HTR-8/SVneo (cell line): Measurements from ENCODE around the gene MGME1.

Source experiments
- DNase-seq: peaks from one replicate; pipeline ENCODE4 v3.0.0; 2011; ENCODE audit warnings: low spot score, mixed read lengths; ENCODE audit not compliant: insufficient read length
- FAIRE-seq: peaks from 2 replicates; lab custom pipeline; 2011; peaks lifted over from hg19 to GRCh38; lab: Jason Lieb, UNC

Gene MGME1

DNA sequence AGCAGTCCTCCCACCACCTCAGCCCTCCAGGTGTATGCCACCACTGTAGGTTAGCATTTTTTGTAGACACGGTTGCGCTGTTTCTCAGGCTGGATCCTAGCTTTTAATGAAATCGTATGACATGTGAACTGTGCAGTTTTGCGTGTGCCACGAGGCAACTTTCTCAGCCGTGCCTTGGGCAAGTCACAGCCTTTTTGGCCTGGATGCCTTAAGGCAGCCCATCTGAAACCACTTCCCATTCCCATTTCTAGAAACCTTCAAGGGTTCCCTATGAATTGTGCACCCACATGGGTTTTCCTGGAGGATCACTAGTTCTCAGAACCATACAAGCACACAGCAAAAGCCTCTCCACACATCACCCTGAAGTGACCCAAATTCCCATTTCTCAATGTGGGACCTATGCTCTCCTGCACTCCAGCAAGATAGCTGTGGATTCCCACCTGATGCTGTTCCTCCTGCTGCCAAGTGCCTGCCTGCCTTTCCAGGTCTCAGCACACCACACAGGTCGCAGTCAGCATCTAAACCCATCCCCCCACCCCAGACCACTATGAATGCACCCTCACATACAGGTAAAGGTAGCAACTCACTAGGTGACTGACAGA, 29.1 kb upstream of the MGME1 start:
- DNase-seq (no peak), FAIRE-seq (no peak)

DNA sequence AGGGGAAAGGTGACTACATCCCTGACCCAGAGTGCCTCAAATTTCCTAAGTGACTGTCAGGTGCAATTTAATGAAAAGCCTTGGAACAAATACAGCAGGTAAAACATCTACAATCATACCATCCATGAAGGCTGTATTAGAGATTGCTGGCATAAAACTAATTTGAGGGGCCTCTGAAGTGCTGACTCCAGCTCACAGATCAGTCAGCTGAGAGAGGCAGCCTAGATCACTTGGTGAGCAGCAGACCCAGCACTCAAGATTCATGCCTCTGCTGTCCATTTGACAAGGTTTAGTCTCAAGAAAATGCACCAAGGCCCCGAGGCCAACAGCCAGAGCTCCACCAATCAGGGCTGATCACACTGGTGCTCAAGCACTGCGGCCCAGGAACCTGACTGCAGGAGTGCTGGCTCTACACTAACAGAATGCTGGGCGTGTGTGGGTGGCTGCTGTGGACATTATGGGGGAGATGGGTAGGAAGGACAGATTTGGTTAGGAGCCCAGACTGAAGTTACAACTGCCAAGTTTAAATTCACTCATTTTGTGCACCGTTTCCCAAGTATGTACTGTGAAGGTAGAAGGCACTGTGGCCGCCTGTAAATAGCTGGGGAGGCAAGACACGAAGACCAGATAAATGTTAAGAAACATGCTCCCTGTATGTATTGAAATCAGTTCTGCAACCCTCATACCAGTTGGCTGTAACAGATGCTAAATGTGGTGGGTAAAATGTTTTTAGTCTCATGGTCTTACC, 28.4 kb upstream of the MGME1 start:
- FAIRE-seq (no peak), DNase-seq (no peak)

DNA sequence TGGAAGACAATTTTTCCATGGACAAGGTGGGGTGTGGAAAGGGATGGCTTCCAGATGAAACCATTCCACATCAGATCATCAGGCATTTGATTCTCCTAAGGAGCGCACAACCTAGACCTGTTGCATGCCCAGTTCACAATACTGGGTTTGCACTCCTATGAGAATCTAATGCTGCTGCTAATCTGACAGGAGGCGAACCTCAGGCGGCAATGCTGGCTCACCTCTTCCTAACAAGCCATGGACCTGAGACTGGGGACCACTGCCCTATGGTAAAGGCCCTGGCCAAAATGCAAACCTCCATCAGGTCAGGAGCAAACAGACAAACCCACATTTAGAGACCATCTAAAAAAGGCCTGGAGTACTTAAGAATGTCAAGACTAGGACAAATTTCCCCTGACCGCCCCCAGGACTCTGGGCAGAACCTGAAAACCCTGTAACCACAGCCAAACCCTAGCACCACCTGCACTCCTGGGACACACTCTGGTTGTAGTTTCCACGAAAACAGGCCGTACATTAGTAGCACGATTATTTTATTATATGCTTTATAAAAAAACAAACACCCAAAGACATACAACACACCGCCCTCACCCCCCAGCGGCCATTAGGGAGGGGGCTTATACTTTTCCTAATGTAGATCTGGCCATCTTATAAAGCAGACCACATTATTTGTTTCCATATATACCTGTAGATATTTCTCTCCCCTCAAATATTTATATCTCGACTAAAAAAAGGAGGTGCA, 27.6 kb upstream of the MGME1 start:
- DNase-seq (no peak), FAIRE-seq (no peak)

DNA sequence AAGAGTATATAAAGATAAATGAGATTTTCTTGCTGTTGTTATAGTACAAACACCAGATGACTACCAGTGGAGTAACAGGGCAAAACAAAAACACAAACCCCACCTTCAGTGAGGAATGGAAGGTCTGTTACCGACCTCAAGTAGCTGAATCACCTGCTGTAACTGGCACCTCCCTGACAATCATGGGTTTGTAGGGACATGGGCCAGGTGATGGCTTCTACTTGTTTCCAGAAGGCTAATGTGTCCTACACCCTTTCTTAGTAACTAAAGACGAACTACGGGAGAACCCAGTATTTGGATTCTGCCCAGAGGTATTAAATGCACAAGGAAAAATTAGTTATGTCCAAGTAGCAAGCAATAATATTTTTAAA, 27.0 kb upstream of the MGME1 start:
- FAIRE-seq (no peak), DNase-seq (no peak)

DNA sequence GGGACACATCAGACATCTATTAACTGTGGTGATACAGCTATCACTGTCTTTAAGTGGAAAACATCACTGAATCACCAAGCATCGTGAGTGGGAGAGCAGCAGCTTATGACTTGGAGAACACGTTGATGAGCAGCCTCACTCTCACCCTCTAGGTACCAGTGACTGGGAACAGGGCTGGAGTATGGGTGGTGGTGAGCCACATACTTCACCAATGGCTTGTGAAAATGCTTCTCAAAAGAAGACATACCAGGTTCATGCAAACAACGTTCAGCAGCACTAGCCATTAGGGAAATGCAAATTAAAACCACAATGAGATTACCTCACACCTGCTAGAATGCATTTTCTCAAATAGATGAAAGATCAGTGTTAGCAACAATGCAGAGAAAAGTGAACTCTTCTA, 25.5 kb upstream of the MGME1 start:
- DNase-seq (no peak), FAIRE-seq (no peak)

DNA sequence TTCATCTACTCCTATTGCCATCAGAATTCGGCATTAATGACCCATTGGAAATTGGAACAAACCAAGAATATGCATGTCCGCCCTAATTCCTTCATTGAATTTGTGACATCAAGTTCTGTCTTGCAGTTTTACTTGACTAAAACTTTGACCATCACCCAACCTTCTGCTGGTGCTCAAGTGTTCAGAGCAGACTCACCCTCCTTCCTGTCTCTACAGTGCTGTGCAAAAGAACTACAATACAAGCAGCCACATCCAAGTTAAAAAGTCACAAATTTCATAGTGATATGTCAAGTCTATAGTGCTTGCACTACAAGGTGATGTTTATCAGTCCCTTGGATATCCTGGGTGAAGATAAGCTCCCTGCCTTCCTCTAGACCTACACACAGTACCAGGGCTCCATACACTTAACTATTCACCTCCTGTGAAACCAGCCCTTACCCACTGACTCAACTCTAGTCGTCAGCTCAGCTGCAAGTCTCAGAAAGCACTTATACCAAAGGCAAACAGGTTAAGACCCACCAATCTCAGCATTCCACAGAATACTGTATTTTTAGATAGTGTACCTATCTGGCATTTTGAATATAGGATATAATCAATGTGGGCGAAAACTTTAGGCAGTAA, 23.9 kb upstream of the MGME1 start:
- FAIRE-seq (no peak), DNase-seq (no peak)

DNA sequence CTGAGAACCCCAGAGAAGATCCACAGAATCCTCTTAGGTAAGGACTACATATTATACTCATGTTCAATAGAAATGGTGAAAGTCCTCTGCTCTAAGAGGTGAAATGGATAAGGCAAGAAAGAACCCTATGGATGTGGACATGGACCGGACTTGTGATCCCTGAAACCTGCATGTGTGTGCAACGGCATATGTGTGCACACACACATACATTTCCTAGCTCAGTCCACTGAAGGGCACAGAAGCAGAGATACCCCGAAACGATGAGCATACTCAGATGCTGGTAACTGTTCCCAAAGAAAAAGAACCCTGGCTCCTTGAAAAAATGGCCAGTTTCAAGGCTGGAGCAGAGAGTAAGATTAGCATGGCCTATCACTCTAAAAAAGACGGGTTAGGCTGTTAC, 22.8 kb upstream of the MGME1 start:
- DNase-seq (no peak), FAIRE-seq (no peak)

DNA sequence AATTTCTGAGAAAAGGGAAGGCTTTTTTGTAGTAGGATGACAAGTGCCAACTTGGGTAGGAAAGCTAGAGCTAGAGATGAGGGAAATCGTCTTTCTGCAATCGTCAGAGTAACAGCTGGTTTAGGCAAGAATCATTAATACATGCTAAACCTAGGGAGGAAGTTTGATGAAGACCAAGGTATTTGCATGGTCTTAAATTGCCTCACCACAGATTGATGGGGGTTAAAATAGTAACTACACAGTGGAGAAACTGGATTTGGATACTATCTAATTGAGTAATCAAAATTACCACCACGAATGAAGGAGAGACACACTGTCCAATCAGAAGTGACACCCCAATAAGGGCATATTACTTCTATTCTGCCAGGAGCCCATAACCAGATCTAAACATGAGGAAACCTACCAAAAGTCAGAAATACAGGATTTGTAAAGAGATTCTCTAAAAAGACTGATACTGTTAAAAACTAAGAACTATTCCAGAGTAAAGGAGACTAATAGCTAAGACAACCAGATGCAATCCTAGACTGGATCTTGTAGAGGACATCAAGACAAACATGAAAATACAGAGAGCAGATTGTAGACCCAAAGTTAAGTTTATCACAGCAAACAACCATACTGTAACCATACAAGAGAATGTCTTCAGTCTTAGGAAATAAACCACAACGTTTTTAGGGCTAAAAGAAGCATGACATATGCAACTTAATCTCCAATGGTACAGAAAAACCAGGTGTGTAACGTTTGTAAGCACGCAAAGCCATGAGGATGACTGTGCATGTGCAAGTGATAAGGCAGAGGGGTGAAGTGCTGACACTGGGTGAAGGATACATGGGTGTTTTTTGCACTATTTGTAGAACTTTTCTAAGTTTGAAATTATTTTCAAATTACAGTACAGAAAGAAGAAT, 22.0 kb upstream of the MGME1 start:
- no peak for FAIRE-seq
- no peak for DNase-seq

DNA sequence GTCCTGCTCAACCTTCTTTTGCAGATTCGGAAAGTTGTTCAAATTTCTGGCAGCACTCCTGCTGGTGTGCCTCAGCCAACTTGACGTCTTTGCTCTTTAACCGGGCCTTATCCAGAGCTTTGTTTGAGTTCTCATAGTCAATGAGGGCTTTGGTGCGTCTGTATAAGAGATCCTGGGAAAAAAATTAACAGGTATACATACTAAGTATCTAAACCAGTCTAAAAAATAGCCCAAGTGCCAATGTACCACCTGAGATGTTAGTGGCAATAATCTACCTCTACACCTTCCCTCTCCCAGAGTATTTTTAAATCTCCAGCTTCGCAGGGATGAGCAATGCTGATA, 21.4 kb upstream of the MGME1 start:
- FAIRE-seq = no peak
- no peak for DNase-seq

DNA sequence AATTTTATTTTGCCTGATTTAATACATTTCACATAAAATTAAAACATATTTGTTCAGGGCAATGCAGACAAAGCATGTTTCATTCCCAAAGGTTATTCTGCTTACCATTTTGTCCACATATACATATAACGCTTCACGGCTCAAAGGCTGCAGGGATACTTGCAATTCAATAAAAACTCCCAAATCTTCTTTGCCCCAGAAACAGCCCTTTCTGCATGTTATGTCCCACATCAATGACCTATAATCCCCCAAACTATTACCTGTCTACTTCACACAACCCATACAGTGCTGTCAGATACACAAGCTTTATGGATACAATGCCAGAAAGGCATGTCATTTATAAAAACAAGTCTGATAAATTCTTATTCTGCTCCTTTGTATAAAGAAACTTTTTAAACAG, 20.4 kb upstream of the MGME1 start:
- FAIRE-seq (no peak), DNase-seq (no peak)

DNA sequence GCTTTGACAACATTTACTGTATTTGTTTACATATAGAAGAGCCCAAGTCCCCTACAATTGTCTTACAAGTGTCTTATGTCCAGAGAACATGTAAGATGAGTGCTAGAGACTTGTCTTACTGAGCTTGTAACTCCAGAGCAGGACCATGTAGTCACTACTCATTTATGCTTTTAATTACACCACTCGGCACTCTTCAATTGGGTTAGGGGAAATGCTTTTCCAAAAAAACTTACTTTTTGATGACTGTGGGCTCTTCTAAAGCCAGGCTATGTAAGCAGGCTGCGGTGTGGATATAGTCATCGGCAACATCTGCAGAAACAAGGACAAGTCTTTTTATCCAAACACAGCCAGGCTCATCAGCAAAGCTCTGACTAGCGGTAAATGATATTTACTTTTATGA, 18.9 kb upstream of the MGME1 start:
- DNase-seq (no peak), FAIRE-seq (no peak)

DNA sequence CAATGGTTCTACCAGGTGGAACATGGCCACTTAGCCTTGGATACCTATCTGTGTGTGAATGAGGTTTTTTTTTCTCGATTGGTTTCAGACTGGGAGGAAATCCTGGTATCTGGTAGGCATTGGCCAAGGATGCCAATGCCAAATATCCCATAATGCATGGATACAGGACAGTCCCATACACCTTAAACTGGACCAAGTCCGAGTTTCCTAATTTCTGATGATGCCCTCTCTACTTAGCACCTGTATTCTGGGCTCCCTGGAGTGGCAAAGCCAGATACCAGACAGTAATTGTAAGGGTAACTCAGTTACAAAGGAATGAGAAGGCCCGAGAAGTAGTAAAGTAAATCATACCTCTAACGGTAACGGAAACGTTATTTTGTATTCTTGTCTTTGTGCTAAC, 18.1 kb upstream of the MGME1 start:
- no peak for FAIRE-seq
- no peak for DNase-seq

DNA sequence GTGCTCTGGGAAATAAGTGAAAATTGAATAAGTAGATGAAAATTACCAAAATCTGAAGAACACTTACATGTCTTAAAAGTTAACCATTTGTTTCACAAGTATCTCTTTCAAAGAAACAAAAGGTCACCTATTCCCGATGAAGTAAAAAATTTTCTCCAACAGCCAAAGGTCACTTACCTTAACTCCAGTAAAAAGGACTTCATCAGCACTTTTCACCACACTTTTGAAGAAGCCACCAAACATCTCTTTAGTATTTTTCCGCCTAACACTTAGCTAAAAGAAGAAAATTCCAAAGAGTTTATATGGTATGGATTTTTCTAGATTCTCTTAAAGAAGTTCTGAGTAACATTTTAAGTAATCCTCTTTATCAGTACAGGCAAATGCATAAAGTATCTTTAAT, 17.5 kb upstream of the MGME1 start:
- DNase-seq (no peak), FAIRE-seq (no peak)

DNA sequence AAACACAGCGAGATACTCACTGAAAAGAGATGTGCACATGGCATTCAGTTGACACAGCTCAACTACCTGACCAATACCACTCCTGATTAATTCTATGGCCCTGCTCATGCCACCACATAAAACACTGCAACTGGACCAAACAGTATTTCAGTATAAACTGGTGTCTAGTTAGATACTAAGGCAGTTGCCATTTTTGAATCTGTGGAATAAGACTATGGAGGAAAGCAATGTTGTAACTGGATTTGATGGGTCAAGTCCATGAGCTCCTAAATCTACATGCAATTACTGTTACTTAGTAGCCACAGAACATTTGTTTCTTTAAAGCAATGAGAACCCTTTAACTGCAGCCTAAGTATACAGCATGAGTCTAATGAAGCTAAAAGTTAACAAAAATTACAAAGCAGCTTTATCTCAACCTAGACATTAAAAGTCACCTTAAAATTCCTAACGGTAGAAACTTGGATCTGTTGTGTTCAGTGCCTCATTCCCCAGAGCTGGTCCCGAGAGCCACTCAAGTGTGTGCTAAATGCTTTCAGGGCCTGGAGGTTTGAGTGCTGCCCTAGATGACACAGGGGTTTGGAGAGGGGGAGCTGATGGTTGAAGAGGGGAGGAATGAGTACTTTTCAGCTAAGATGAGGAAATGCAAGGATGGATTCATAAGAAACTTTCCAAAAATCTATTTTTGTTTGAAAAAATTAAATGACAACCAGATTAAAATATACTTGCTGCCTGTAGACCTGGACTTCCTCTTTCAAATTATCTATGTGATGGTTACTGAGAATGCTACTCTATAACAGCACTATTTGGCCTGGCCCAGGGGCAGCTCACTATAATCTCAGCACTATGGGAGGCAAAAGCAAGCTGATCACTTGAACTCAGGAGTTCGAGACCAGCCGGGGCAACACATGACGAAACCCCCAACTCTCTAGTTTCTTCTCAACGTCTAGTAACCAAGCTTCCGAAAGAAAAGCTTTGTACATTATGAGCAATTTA, 15.8 kb upstream of the MGME1 start:
- FAIRE-seq = no peak
- no peak for DNase-seq

DNA sequence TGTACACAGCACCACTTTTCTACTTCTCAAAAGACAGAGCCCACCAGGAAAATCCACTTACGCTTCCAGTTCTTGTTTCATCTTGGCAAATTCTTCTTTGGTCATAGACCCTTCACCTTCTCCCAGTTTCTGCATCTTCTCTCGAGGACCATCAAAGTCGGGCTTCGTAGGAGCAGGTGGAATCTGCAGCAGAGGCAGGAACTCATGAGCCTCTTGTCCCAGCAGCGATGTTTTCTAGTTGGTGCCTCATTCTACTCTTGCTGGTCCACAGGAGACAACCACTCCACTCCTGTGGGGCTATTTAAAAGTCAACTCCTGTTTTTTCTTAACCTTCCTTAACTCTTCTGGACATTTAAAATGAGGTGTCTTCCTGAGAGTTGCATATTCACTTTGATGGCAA, 14.9 kb upstream of the MGME1 start:
- no peak for FAIRE-seq
- DNase-seq = no peak

DNA sequence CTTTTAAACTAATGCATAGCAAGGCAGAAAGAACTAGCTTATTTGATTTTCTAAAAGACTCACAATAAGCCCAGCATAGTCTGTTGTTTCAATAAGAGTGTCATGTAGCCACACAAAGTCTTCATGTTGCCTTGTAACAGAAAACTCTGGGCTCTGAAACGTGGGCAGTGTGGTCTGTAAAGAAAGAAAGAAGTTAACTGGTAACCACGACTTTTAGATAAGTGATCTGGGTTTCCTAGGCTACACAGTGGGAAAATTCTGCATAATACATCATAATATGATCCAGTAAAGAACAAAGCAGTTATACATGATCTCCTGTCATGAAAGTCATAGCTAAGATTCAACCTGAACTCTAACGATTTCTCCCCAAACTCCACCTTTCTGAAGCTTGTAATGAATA, 13.5 kb upstream of the MGME1 start:
- FAIRE-seq = no peak

DNA sequence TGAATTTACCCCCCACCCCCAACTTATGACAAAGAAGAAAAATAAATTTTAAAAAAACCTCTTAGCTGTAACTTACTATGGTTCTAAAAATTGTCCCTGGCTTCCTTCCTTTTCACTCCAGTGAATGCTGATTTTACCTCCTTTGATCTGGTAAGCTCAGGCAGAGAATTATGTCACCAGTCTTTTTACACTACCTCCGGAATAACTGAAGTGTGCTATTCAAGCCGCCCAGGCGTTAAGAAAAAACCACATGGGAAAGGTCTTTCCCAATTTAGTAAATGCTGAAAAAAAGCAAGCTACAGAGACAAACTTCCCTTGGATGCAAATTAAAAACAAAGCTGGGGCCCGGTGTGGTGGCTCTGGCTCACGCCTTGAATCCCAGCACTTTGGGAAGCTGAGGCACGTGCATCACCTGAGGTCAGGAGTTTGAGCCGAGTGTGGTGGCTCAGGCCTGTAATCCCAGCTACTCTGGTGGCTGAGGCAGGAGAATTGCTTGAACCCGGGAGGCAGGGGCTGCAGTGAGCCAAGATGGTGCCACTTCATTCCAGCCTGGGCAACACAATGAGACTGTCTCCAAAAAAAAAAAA, 12.6 kb upstream of the MGME1 start:
- FAIRE-seq = no peak
- DNase-seq = no peak

More for the DNA sequence above, 13.5 kb upstream of the MGME1 start:
- DNase-seq = no peak

DNA sequence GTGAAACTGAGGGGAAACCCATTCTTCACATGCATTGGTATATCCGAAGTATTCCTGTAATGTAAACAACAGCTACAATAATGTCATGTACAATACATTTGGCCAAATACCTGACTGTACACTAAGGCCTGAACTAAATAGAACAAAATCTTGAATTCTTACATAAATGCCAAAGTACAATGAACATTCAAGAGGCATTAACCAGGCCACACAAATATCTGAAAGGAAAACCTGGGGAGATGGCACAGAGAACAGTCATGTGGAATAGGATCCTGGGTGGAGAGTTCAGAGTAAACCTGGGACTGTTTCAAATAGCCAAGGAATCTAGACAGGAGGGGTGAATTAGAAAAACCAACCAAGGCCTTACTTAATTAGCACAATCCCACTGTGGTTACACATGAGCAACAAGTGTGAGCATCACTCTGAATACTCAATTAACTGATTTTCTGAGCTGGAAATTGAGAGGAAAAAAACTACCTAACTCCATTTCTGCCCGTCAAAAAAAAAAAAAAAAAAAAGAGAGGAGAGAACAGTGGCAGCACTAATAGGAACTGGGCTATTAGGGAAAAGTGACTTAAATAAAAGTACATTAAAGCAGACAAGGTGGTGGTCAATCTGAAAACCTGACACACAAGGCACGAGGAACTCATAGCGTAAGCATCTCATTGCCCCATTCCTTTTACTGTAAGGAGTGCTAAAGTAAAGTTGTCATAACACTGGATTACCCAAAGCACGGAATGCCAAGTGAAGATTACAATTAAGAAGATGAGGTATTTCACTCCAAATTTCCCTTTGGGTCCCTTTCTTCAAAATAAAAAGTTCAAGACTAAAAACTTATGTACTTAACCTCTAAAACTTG, 11.1 kb upstream of the MGME1 start:
- no peak for DNase-seq
- FAIRE-seq = no peak
